GM18870 (cell line): ENCODE measurements around the gene PSD4.

Experiments used
- ATAC-seq: cut with Tn5 transposase; IDR thresholded peaks from one replicate; pipeline ENCODE4 v1.9.1; 2021; ENCODE audit warnings: moderate library complexity; ENCODE audit not compliant: unreplicated experiment

The PSD4 gene

GRCh38 chr2:113141451-113141850, 32.3 kb upstream of the PSD4 start:
- ATAC-seq = no peak

DNA sequence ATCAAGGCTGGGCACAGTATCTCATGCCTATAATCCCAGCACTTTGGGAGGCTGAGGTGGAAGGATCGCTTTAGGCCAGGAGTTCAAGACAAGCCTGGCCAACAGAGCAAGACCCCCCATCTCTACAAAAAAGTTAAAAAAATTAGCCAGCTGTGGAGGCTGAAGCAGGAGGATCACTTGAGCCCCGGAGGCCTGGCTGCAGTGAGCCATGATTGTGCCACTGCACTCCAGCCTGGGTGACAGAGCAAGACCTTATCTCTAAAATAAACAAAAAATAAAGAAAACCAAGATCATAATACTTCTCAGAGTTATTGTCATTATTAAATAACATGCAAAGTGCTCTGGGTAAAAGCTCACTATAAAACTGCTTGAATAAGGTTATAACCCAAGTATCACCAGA, 31.5 kb upstream of the PSD4 start:
- no peak for ATAC-seq

DNA sequence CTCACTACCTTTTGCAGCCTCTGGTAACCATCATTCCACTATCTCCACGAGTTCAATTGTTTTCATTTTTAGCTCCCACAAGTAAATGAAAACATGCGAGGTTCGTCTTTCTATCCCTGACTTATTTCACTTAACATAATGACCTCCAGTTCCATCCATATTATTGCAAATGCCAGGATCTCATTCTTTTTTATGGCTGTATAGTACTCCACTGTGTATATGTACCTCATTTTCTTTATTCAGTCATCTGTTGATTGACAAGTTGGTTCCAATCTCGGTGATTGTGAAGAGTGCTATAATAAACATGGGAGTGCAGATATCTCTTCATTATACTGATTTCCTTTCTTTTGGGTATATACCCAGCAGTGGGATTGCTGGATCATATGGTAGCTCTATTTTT, 29.5 kb upstream of the PSD4 start:
- no peak for ATAC-seq

GRCh38 chr2:113148606-113149552, 24.9 kb upstream of the PSD4 start:
- ATAC-seq = no peak

DNA sequence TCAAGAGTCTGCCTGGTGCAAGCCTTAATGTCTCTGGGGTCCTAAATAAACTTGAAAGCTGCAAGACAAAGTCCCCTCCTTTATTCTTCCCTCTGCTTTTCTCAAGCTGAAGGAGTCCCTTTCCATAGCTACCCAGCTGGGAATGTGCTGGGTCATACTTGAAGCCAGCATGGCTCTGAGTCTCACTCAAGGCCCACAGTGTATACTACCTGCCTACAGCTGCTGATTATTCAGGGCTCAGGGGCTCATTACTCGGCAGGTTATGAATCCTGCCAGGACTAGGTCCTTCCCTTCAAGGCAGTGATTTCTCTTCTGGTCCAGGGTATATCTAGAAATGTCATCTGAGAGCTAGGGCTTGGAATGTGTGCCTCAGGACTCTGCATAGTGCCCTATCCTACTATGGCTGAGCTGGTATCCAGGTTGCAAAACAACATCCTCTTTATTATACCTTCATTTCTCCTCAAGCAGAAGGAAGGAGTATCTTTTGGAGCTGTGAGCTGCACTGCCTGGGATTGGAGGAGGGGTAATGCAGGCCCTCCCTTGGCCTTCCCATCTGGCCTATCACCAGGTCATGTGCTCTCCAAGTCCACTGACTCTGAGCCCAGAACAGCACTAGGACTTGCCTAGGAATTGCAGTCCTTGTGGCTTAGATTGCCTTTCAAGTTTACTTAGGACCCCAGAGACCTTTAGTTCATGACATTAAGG, 24.1 kb upstream of the PSD4 start:
- ATAC-seq = no peak

GRCh38 chr2:113150258-113150601, 23.5 kb upstream of the PSD4 start:
- no peak for ATAC-seq

GRCh38 chr2:113155331-113155730, 18.4 kb upstream of the PSD4 start:
- ATAC-seq = no peak

- ATAC-seq = no peak
Observed at GRCh38 chr2:113156278-113157117, 17.3 kb upstream of the PSD4 start.

GRCh38 chr2:113157118-113157896, 16.5 kb upstream of the PSD4 start:
- ATAC-seq = no peak

DNA sequence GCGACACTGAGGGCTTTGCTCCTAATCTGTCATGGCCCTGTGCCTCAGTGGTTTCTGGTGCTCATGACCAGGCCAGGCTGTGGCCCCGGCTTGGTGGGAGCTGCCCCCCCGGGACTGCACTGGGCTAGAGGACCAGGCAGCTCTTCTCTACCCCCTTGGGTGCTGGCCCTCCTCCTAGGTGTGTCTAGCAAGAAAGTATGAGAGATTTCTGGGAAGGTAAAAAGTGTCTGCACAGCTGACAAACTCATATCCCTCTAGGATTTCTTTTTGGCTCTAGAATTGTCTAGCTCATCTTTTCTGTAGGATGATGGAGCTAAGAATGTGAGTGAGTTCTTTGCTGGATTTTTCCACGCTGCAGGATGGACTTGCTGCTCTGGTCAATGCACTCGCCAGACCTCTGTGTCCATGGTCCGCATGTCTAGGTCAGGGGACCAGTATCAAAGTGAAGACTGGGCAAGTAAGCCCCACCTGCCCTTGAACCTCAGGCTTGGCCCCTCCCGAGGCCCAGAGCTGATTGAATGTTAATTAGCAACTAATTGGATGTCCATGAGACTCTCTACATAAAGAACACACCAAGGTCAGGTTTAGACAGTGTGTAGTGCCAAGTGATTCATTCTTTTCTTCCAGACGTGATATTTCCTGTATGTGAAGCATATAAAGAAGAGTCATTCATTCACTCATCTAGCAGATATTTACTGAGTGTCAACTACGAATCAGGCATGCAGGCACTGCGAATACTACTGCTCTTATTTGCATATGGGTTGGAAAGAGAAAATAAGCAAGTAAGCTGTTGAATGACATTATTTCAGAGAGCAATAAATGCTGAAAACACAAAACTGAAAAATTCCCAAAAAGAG, 15.6 kb upstream of the PSD4 start:
- no peak for ATAC-seq

GRCh38 chr2:113158884-113159553, 14.8 kb upstream of the PSD4 start:
- no peak for ATAC-seq

GRCh38 chr2:113160248-113160647, 13.5 kb upstream of the PSD4 start:
- no peak for ATAC-seq

- ATAC-seq = no peak
Observed at GRCh38 chr2:113160962-113161361, 12.8 kb upstream of the PSD4 start.

DNA sequence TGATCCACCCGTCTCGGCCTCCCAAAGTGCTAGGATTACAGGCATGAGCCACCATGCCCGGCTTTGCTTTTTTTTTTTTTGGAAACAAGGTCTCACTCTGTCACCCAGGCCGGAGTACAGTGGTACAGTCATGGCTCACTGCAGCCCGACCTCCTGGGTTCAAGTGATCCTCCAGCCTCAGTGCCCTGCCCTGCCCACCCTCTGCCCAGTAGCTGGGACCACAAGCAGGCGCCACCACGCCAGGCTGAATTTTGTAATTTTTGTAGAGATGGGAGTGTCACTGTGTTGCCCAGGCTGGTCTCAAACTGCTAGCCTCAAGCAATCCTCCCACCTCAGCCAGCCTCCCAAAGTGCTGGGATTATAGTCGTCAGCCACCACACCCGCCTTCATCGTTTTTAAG, 11.6 kb upstream of the PSD4 start:
- ATAC-seq = no peak

GRCh38 chr2:113162869-113163268, 10.9 kb upstream of the PSD4 start:
- no peak for ATAC-seq

- no peak for ATAC-seq
Observed at GRCh38 chr2:113164215-113164929, 9.4 kb upstream of the PSD4 start.

DNA sequence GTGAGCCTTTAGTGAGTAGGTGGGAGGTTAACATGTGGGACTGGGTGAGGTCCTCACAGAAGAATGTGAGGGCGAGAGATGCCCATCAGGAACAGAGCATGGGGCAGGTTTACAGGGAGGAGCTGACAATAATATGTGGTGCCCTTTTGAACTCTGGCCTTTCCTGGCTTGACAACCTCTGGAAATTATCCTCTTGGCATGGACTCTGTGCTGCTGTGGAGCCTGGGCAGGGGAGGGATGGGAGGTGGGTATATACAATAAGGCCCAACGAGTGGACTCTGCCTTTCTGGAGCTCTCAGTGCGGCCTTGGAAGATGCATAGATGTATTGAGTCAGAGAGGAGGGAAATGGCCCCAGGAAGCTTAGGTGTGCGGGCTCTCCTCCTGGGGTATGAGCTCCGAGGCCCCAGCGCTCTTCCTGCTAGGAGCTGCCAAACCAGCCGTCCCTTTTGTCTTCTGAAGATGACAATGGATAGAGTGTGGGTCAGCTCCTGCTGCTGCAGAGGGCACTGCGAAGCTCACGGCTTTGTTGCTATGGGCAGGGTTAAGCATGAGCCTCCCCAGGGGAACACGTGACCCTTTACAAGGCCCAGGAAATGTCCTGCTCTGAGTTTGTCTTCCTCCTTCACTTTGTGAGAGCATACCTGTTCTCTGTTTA, 8.7 kb upstream of the PSD4 start:
- no peak for ATAC-seq

DNA sequence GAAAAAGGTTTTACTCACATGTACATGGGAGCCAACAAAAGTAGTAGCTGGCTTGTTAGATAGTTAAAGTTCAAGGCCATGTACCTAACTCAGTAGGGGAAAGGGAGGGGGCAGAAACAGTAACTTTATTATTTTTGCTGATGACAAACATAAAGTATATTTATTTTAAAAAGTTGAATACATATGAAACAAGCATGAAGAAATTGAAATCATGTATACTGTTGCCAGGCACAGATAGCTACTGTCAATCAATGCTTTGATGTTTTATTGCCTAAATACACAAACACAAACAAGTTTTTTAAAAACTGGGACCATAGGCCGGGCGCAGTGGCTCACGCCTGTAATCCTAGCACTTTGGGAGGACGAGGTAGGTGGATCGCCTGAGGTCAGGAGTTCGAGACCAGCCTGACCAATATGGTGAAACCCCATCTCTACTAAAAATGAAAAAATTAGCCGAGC, 7.6 kb upstream of the PSD4 start:
- no peak for ATAC-seq
